NB4 (cell line): ENCODE data around the gene PLCB4.

Experiments
- DNase-seq: peaks from one replicate; pipeline ENCODE4 v3.0.0; 2010; ENCODE audit warnings: low read depth
- H3K4me3 ChIP-seq: one replicate; pipeline ENCODE4 v1.5.1; 2011; ENCODE audit warnings: mild to moderate bottlenecking, low read depth, low read length, moderate library complexity
- CTCF ChIP-seq: IDR thresholded peaks from one replicate; pipeline ENCODE4 v1.5.1; 2012; ENCODE audit warnings: low read depth, low read length
- MAX ChIP-seq: IDR thresholded peaks from 2 replicates; pipeline ENCODE4 v1.6.1; 2011; ENCODE audit warnings: low read depth, low read length
- MYC ChIP-seq: IDR thresholded peaks from 2 replicates; pipeline ENCODE4 v1.6.1; 2011; ENCODE audit warnings: low read depth, low read length
- POLR2A ChIP-seq: IDR thresholded peaks from 2 replicates; pipeline ENCODE4 v1.6.1; 2011; ENCODE audit warnings: mild to moderate bottlenecking; ENCODE audit not compliant: insufficient read length; ENCODE audit errors: extremely low read depth

Gene PLCB4

GRCh38 chr20:9510911-9511310, 442.0 kb downstream of the PLCB4 start:
- peak overlapping the region; percentile 44 for H3K4me3 ChIP-seq
- TF ChIP-seq MAX = no peak
- TF ChIP-seq MYC = no peak
- no peak for TF ChIP-seq POLR2A
- no peak for TF ChIP-seq CTCF
- DNase-seq = no peak

GRCh38 chr20:9514072-9514460, 445.2 kb downstream of the PLCB4 start:
- no peak overlapping the region for H3K4me3 ChIP-seq
- no peak for DNase-seq
- TF ChIP-seq MAX (no peak), CTCF (no peak), POLR2A (no peak), MYC (no peak)

- DNase-seq = peak; percentile 43
These were observed 445.8 kb downstream of the PLCB4 start, which contains the start of gene LAMP5 for GRCh38 chr20:9514461-9515213. TSS of gene LAMP5 (plus strand) at chr20:9514590. CDS start at chr20:9514853, 263 bp downstream.

GRCh38 chr20:9515214-9515585, 446.3 kb downstream of the PLCB4 start:
- H3K4me3 ChIP-seq = no peak overlapping the region
- no peak for DNase-seq
- TF ChIP-seq POLR2A (no peak), MAX (no peak), CTCF (no peak), MYC (no peak)

More at GRCh38 chr20:9514461-9515213, 445.8 kb downstream of the PLCB4 start, which contains the start of gene LAMP5:
- H3K4me3 ChIP-seq = no peak within 1 kb of the TSS
- TF ChIP-seq CTCF (no peak), MAX (no peak), POLR2A (no peak), MYC (no peak)

GRCh38 chr20:9515741-9516233, 446.9 kb downstream of the PLCB4 start:
- TF ChIP-seq MYC = no peak
- no peak for TF ChIP-seq MAX
- TF ChIP-seq POLR2A = no peak
- TF ChIP-seq CTCF = no peak
- no peak overlapping the region for H3K4me3 ChIP-seq
- DNase-seq = no peak
